ENCODE measurements around the gene SH3RF3.

- TF ChIP-seq CTCF (conservative IDR thresholded peaks at IDR 0.05 in 1 of 2, IDR thresholded peaks at IDR 0.05 in 1 of 2; ENCODE audit: low read depth in 1 of 2, low read length in 2 of 2) (no peak), EZH2 (IDR thresholded peaks at IDR 0.05; ENCODE audit: low read length, missing control alignments) (no peak)
These were observed 345.4 kb downstream of the SH3RF3 start for GRCh38 chr2:109474319-109474825.

Measured in fibroblast of lung (primary cell).